Activated naive CD4-positive, alpha-beta T cell (primary cell): ENCODE measurements around the gene SBNO2.

Source experiments
- DNase-seq, 4 experiments: peaks; one replicate each; lab custom pipeline; 2025; lab: John Stamatoyannopoulos, UW

Gene SBNO2

GRCh38 chr19:1154731-1155351 is 19.2 kb downstream of the SBNO2 start:
- DNase-seq, result no peak

- no peak for DNase-seq
These were observed 20.0 kb downstream of the SBNO2 start for GRCh38 chr19:1153891-1154730.

GRCh38 chr19:1151917-1152587 is 22.0 kb downstream of the SBNO2 start:
- no peak for DNase-seq

- no peak for DNase-seq
These were observed 22.9 kb downstream of the SBNO2 start for GRCh38 chr19:1151037-1151724.

GRCh38 chr19:1150333-1151036 is 23.6 kb downstream of the SBNO2 start:
- no peak for DNase-seq

- no peak for DNase-seq
These were observed 24.6 kb downstream of the SBNO2 start for GRCh38 chr19:1149259-1150045.

- DNase-seq, result no peak
These were observed 26.0 kb downstream of the SBNO2 start for GRCh38 chr19:1147934-1148549.

- DNase-seq, result no peak
These were observed 26.9 kb downstream of the SBNO2 start for GRCh38 chr19:1146858-1147780.

- no peak for DNase-seq
These were observed 27.7 kb downstream of the SBNO2 start for GRCh38 chr19:1146412-1146699.

- no peak for DNase-seq
These were observed 28.2 kb downstream of the SBNO2 start for GRCh38 chr19:1145635-1146411.

- DNase-seq, result no peak
These were observed 29.3 kb downstream of the SBNO2 start for GRCh38 chr19:1144741-1145140.

- DNase-seq, result no peak
These were observed 30.2 kb downstream of the SBNO2 start for GRCh38 chr19:1143828-1144399.

GRCh38 chr19:1141944-1142343 is 32.1 kb downstream of the SBNO2 start:
- no peak for DNase-seq

- no peak for DNase-seq
These were observed 33.6 kb downstream of the SBNO2 start for GRCh38 chr19:1140272-1141027.

GRCh38 chr19:1139126-1139525 is 34.9 kb downstream of the SBNO2 start:
- DNase-seq, result no peak

GRCh38 chr19:1138121-1138520 is 35.9 kb downstream of the SBNO2 start:
- DNase-seq, result no peak

- no peak for DNase-seq
These were observed 37.3 kb downstream of the SBNO2 start for GRCh38 chr19:1136621-1137317.
